ENCODE results near the gene RAI14.
"Not testable (repeated sequence)": the region's sequence is repeated elsewhere in the genome, so short reads cannot be mapped to it uniquely, and the experiment has no call there.

DNA sequence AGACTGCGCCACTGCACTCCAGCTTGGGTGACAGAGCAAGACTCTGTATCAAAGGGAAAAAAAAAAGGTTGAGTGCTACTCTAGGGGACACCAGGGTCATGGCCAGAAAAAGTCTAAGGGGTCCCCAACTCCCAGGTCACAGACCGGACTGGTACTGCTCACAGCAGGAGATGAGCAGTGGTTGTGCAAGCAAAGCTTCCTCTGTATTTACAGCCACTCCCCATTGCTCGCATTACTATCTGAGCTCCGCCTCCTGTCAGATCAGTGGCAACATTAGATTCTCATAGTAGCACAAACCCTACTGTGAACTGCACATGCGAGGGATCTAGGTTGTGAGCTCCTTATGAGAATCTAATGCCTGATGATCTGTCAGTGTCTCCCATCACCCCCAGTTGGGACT is 103.1 kb downstream of the RAI14 start:
- not testable (repeated sequence) for TF ChIP-seq POLR2A (IDR thresholded peaks at IDR 0.05; ENCODE audit: low read depth, low read length); TAF1 (IDR thresholded peaks at IDR 0.05; ENCODE audit: borderline replicate concordance, low read depth, low read length); POLR2AphosphoS5 (IDR thresholded peaks at IDR 0.05; ENCODE audit: low read depth, low read length)

Measured in GM12892 (cell line).